ENCODE results near the gene SWT1. TPM values are rescaled to one million over a fixed set of nuclear protein-coding genes. Genes with fewer than 3 reads are reported as not detected.
A peak's percentile ranks its signal among the peaks of the same experiment; 100 is the strongest.

Gene SWT1
- total and polyA plus RNA-seq, 9 of the 15 experiments (the other 6 are each of a cell fraction or from before 2014, with no cell fraction given) = 1.5 to 3.4 (median 2.3) TPM

- TF ChIP-seq CEBPZ (IDR thresholded peaks at IDR 0.05; ENCODE audit: borderline replicate concordance, low read depth, low read length) (no peak), SMARCA5 (IDR thresholded peaks at IDR 0.05) (peak; percentile 47; the same call in 1 of the 2 replicates), ZNF592 (IDR thresholded peaks at IDR 0.05) (peak; percentile 87), JUND (IDR thresholded peaks at IDR 0.05; ENCODE audit: borderline replicate concordance, low read depth, low read length) (peak; percentile 73), JUND (tag; IDR thresholded peaks at IDR 0.05; ENCODE audit: borderline replicate concordance, low read depth, low read length) (peak; percentile 42; the same call in 1 of the 3 replicates), KHSRP (IDR thresholded peaks at IDR 0.05) (peak; percentile 86), MTA1 (IDR thresholded peaks at IDR 0.05; ENCODE audit: borderline replicate concordance) (peak; percentile 82), RNF2 (IDR thresholded peaks at IDR 0.05) (peak; percentile 90), PTRF (tag; IDR thresholded peaks at IDR 0.05) (no peak), ZNF551 (CRISPR knock-in tag; IDR thresholded peaks at IDR 0.05) (no peak), ZNF584 (CRISPR knock-in tag; IDR thresholded peaks at IDR 0.05; ENCODE audit: low read depth) (peak; percentile 70; the same call in 1 of the 2 replicates), MBD2 (IDR thresholded peaks at IDR 0.05; ENCODE audit: borderline replicate concordance, low read depth) (peak; percentile 86), ZNF518B (CRISPR knock-in tag; IDR thresholded peaks at IDR 0.05) (no peak), ZBTB8A (IDR thresholded peaks at IDR 0.05; ENCODE audit: partially characterized antibody) (no peak), CBX1 (IDR thresholded peaks at IDR 0.05; ENCODE audit: low read depth) (no peak)
These were observed 127.7 kb downstream of the SWT1 start (continued) for GRCh38 chr1:185284533-185285276.
